K562 (cell line): Measurements from ENCODE around the gene LEMD3. TPM values are rescaled to one million over a fixed set of nuclear protein-coding genes. Genes with fewer than 3 reads are reported as not detected.
A peak's percentile ranks its signal among the peaks of the same experiment; 100 is the strongest.

ENCODE experiments used
- BRCA1 ChIP-seq, 2 experiments: fragments of 450-650 bp in 1 of 2; sonication (generic) in 1 of 2; formaldehyde crosslinking in 1 of 2; IDR thresholded peaks; 2 replicates each; pipeline versions ENCODE4 v1.5.0 to v1.6.1; 2017 to 2020; ENCODE audit warnings: mild to moderate bottlenecking in 1 of 2, missing genetic modification reagents in 1 of 2
- DDX20 ChIP-seq: fragments of 450-650 bp; IDR thresholded peaks from 2 replicates; pipeline ENCODE4 v1.6.1; 2016; ENCODE audit warnings: missing genetic modification characterization, low read depth, mild to moderate bottlenecking, missing compliant biosample characterization, moderate library complexity
- FUS ChIP-seq: fragments of 200-400 bp; formaldehyde crosslinking; optimal IDR thresholded peaks from 2 replicates; pipeline ENCODE3; 2017; ENCODE audit warnings: low read depth, low read length
- HEY1 ChIP-seq: fragments of 250-450 bp; sonication (Bioruptor Pico); IDR thresholded peaks from 2 replicates; pipeline ENCODE4 v1.5.0; 2020; ENCODE audit warnings: mild to moderate bottlenecking, moderate library complexity, borderline replicate concordance
- HNRNPUL1 ChIP-seq: fragments of 200-400 bp; formaldehyde crosslinking; IDR thresholded peaks from 2 replicates; pipeline ENCODE4 v1.6.1; 2017; ENCODE audit warnings: low read length
- KAT7 ChIP-seq: sonication (generic); formaldehyde crosslinking; IDR thresholded peaks from 2 replicates; pipeline ENCODE4 v1.8.0; 2022; ENCODE audit warnings: missing genetic modification reagents, mild to moderate bottlenecking, borderline replicate concordance
- LARP7 ChIP-seq: fragments of 450-650 bp; IDR thresholded peaks from 2 replicates; pipeline ENCODE4 v1.6.1; 2016
- MBD2 ChIP-seq: sonication (generic); IDR thresholded peaks from 2 replicates; pipeline ENCODE4 v1.6.1; 2016; ENCODE audit warnings: low read depth, borderline replicate concordance
- MTA2 ChIP-seq: fragments of 450-650 bp; IDR thresholded peaks from 2 replicates; pipeline ENCODE4 v1.6.1; 2016; ENCODE audit warnings: low read depth
- NCOR1 ChIP-seq: fragments of 450-650 bp; IDR thresholded peaks from 2 replicates; pipeline ENCODE4 v1.6.1; 2016; ENCODE audit warnings: mild to moderate bottlenecking, moderate library complexity
- NONO ChIP-seq, 2 experiments: fragments of 200-400 bp in 1 of 2; fragments of 450-650 bp in 1 of 2; formaldehyde crosslinking in 1 of 2; IDR thresholded peaks; 2 replicates each; pipeline ENCODE4 v1.6.1; 2017; ENCODE audit warnings: low read depth in 2 of 2, mild to moderate bottlenecking in 2 of 2, moderate library complexity in 2 of 2, low read length in 1 of 2
- PTBP1 ChIP-seq: fragments of 200-400 bp; formaldehyde crosslinking; IDR thresholded peaks from 2 replicates; pipeline ENCODE4 v1.6.1; 2017; ENCODE audit warnings: low read depth, low read length
- RBM14 ChIP-seq: fragments of 200-400 bp; formaldehyde crosslinking; IDR thresholded peaks from 2 replicates; pipeline ENCODE4 v1.6.1; 2018; ENCODE audit warnings: low read depth, mild to moderate bottlenecking, low read length, moderate library complexity, borderline replicate concordance; ENCODE audit not compliant: insufficient read depth
- RBM25 ChIP-seq: fragments of 200-400 bp; formaldehyde crosslinking; IDR thresholded peaks from 2 replicates; pipeline ENCODE4 v1.6.1; 2018; ENCODE audit warnings: low read length, low read depth, moderate library complexity; ENCODE audit not compliant: severe bottlenecking
- SMARCA4 ChIP-seq: fragments of 450-650 bp; IDR thresholded peaks from 2 replicates; pipeline ENCODE4 v1.6.1; 2016
- TEAD4 ChIP-seq, 2 experiments: sonication (generic) in 1 of 2; formaldehyde crosslinking in 1 of 2; IDR thresholded peaks; 2 replicates each; pipeline versions ENCODE4 v1.6.1 to v1.8.0; 2012 to 2022; ENCODE audit warnings: borderline replicate concordance in 1 of 2, inconsistent platforms in 1 of 2, low read length in 1 of 2, mild to moderate bottlenecking in 1 of 2, missing genetic modification reagents in 1 of 2
- ZNF253 ChIP-seq: fragments of 250-450 bp; sonication (Bioruptor Pico); conservative IDR thresholded peaks from 2 replicates; pipeline ENCODE4 v1.6.1; 2021; ENCODE audit warnings: mild to moderate bottlenecking
- ZNF75A ChIP-seq: fragments of 450-650 bp; formaldehyde crosslinking; IDR thresholded peaks from 2 replicates; pipeline ENCODE4 v1.4.0; 2020; ENCODE audit warnings: mild to moderate bottlenecking
- polyA plus RNA-seq, 8 experiments: library from polyadenylated mRNA; depleted of rRNA in 4 of 8; stranded (reverse) in 5 of 8; unstranded in 3 of 8; fragments of >200 nt; fragmentation: Nextera tagmentation in 2 of 8; fragmentation: Illumina TruSeq in 1 of 8; extraction: Ambion mirVana in 2 of 8; extraction: Trizol in 1 of 8; gene quantifications; 2 replicates each; pipeline versions ENCODE4 v1.2.1 to v1.2.3, GENCODE V29; 2011 to 2014; ENCODE audit warnings: inconsistent platforms in 1 of 8, missing spikeins in 1 of 8
- total RNA-seq, 7 experiments: library from RNA; depleted of rRNA in 6 of 7; stranded (reverse); fragments of >200 nt in 6 of 7; fragmentation: Illumina TruSeq in 2 of 7; extraction: Trizol in 2 of 7; gene quantifications; 2 replicates each; pipeline versions ENCODE4 v1.2.1 to v1.2.3, GENCODE V29; 2011 to 2021; ENCODE audit warnings: low replicate concordance in 1 of 7
- TF ChIP-seq, protein P1 (sequence below): sonication (generic); formaldehyde crosslinking; IDR thresholded peaks from 2 replicates; pipeline ENCODE4 v1.8.1; 2022; ENCODE audit warnings: missing genetic modification reagents

The LEMD3 gene
- total and polyA plus RNA-seq, 9 of the 15 experiments (the other 6 are each of a cell fraction or from before 2014, with no cell fraction given), result 6.8 to 37.4 (median 17.2) TPM

DNA sequence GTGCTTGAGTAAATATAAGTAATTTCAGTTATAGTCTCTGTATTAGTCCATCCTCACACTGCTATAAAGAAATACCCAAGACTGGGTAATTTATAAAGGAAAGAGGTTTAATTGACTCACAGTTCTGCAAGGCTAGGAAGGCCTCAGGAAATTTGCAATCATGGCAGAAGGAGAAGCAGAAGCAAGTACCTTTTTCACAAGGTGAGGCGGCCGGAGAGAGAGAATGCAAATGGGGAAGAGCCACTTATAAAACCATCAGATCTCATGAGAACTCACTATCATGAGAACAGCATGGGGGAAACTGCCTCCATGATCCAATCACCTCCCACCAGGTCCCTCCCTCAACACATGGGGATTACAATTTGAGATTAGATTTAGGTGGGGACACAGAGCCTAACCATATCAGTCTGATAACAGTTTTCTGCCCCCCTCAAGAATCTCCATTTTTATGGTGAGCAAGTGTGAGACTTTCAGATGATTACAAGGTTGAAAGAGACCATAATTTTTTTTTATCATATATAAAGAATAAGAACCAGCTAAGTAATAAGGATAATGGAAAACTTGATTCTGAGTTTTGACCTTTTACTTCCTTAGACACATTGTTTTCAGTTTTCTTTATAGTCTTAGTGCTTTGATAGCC is 35.6 kb downstream of the LEMD3 start (continued):
- no peak for TF ChIP-seq LARP7
- TF ChIP-seq NONO (IDR thresholded peaks at IDR 0.05; ENCODE audit: low read depth in 2 of 2, low read length in 1 of 2), result no peak
- no peak for TF ChIP-seq ZNF253
- TF ChIP-seq DDX20 (tag), result no peak
- TF ChIP-seq PTBP1, result no peak
- peak; percentile 41; the same call in 1 of the 2 replicates for TF ChIP-seq NCOR1
- TF ChIP-seq SMARCA4, result 0 out of 2 replicates have a peak, but pooled peaks have one; percentile 18
- TF ChIP-seq KAT7, result no peak
- no peak for TF ChIP-seq FUS
- TF ChIP-seq HEY1, result no peak
- no peak for TF ChIP-seq MTA2
- no peak for TF ChIP-seq MBD2
- no peak for TF ChIP-seq HNRNPUL1
- TF ChIP-seq RBM14, result no peak
- peak; percentile 30; the same call in 1 of the 2 replicates for TF ChIP-seq TEAD4 (IDR thresholded peaks at IDR 0.05; ENCODE audit: low read length)
- no peak for TF ChIP-seq TEAD4 (CRISPR knock-in tag; IDR thresholded peaks at IDR 0.05; ENCODE audit: borderline replicate concordance)
- TF ChIP-seq, protein P1, sequence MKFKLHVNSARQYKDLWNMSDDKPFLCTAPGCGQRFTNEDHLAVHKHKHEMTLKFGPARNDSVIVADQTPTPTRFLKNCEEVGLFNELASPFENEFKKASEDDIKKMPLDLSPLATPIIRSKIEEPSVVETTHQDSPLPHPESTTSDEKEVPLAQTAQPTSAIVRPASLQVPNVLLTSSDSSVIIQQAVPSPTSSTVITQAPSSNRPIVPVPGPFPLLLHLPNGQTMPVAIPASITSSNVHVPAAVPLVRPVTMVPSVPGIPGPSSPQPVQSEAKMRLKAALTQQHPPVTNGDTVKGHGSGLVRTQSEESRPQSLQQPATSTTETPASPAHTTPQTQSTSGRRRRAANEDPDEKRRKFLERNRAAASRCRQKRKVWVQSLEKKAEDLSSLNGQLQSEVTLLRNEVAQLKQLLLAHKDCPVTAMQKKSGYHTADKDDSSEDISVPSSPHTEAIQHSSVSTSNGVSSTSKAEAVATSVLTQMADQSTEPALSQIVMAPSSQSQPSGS (CRISPR knock-in tag), result no peak
- TF ChIP-seq ZNF75A (CRISPR knock-in tag), result no peak
- no peak for TF ChIP-seq RBM25
- TF ChIP-seq BRCA1 (IDR thresholded peaks at IDR 0.05), result no peak
- no peak for TF ChIP-seq BRCA1 (CRISPR knock-in tag; IDR thresholded peaks at IDR 0.05)
